ENCODE results near the gene VPS54. TPM values are rescaled to one million over a fixed set of nuclear protein-coding genes. Genes with fewer than 3 reads are reported as not detected.

The VPS54 gene
- polyA plus RNA-seq, 3 donors: 11.4 to 17.3 (median 11.5) TPM

- H3K4me3 Mint-ChIP-seq: no peak overlapping the region
- intact Hi-C loops (cut with micrococcal nuclease): no loop called here
- Histone ChIP-seq H3K79me2 (ENCODE audit: insufficient read depth, low read length) (peaks cover 9% of the 10 kb centered on the region), H3K9ac (ENCODE audit: insufficient read depth, low read length, poor library complexity, severe bottlenecking) (no peak overlapping the region), H2AFZ (ENCODE audit: insufficient read depth, low read depth, low read length, poor library complexity, severe bottlenecking) (no peak overlapping the region), H3K36me3 (replicated peaks in 1 of 2; ENCODE audit: control insufficient read depth in 1 of 2, insufficient read depth in 2 of 2, low read length in 2 of 2) (peaks cover 42 to 78% of the 10 kb centered on the region in 2 donors), H3K4me3 (replicated peaks in 1 of 3; ENCODE audit: low read depth in 2 of 3, low read length in 3 of 3) (no peak overlapping the region), H3K27me3 (ENCODE audit: control insufficient read depth in 2 of 2, insufficient read depth in 2 of 2, low read length in 2 of 2) (no peaks in the 10 kb centered on the region), H3K9me3 (replicated peaks in 1 of 2; ENCODE audit: control insufficient read depth in 1 of 2, insufficient read depth in 1 of 2, low read length in 2 of 2) (no peaks in the 10 kb centered on the region), H3K27ac (ENCODE audit: low read depth in 1 of 2, low read length in 2 of 2) (no peak overlapping the region), H4K20me1 (ENCODE audit: insufficient read depth, low read length) (peaks cover 9% of the 10 kb centered on the region), H3K4me2 (replicated peaks; ENCODE audit: extremely low read depth, low read length, poor library complexity, severe bottlenecking) (no peak overlapping the region), H3K4me1 (ENCODE audit: control insufficient read depth in 1 of 2, insufficient read depth in 2 of 2, low read length in 2 of 2) (no peaks in the 10 kb centered on the region)
- TF ChIP-seq, protein P1, sequence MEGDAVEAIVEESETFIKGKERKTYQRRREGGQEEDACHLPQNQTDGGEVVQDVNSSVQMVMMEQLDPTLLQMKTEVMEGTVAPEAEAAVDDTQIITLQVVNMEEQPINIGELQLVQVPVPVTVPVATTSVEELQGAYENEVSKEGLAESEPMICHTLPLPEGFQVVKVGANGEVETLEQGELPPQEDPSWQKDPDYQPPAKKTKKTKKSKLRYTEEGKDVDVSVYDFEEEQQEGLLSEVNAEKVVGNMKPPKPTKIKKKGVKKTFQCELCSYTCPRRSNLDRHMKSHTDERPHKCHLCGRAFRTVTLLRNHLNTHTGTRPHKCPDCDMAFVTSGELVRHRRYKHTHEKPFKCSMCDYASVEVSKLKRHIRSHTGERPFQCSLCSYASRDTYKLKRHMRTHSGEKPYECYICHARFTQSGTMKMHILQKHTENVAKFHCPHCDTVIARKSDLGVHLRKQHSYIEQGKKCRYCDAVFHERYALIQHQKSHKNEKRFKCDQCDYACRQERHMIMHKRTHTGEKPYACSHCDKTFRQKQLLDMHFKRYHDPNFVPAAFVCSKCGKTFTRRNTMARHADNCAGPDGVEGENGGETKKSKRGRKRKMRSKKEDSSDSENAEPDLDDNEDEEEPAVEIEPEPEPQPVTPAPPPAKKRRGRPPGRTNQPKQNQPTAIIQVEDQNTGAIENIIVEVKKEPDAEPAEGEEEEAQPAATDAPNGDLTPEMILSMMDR (IDR thresholded peaks at IDR 0.05): no peak
- peaks cover 7% of the 10 kb centered on the region for H3K4me1 Mint-ChIP-seq
- H3K9me3 Mint-ChIP-seq: peaks cover 0 to 2% (median 0%) of the 10 kb centered on the region in 7 donors
- peaks cover 0 to 2% (median 0%) of the 10 kb centered on the region in 3 donors for H3K27me3 Mint-ChIP-seq (ENCODE audit: low read depth in 3 of 3)
- H3K36me3 Mint-ChIP-seq: peaks cover 43 to 69% of the 10 kb centered on the region in 2 donors
- DNase-seq: no peak
- H3K27ac Mint-ChIP-seq: no peak overlapping the region
Observed at GRCh38 chr2:63980794-63981193, 38.4 kb downstream of the VPS54 start.

- peaks cover 63 to 83% of the 10 kb centered on the region in 2 donors for H3K36me3 Mint-ChIP-seq
- H3K9me3 Mint-ChIP-seq: peaks cover 0 to 2% (median 0%) of the 10 kb centered on the region in 7 donors
- H3K9ac ChIP-seq (ENCODE audit: insufficient read depth, low read length, poor library complexity, severe bottlenecking): no peak overlapping the region
- intact Hi-C loops (cut with micrococcal nuclease): no loop called here
- no peak for DNase-seq
- no peak overlapping the region for H3K27ac Mint-ChIP-seq
- H3K9me3 ChIP-seq (replicated peaks in 1 of 2; ENCODE audit: control insufficient read depth in 1 of 2, insufficient read depth in 1 of 2, low read length in 2 of 2): no peaks in the 10 kb centered on the region
- H3K36me3 ChIP-seq (replicated peaks in 1 of 2; ENCODE audit: control insufficient read depth in 1 of 2, insufficient read depth in 2 of 2, low read length in 2 of 2): peaks cover 47 to 93% of the 10 kb centered on the region in 2 donors
- H3K27ac ChIP-seq (ENCODE audit: low read depth in 1 of 2, low read length in 2 of 2): no peak overlapping the region
- H3K4me3 ChIP-seq (replicated peaks in 1 of 3; ENCODE audit: low read depth in 2 of 3, low read length in 3 of 3): no peak overlapping the region
- no CpG with 5 or more reads among the region's 5 CpGs for WGBS (ENCODE audit: insufficient coverage)
- H3K27me3 Mint-ChIP-seq (ENCODE audit: low read depth in 3 of 3): peaks cover 0 to 2% (median 0%) of the 10 kb centered on the region in 3 donors
- no peaks in the 10 kb centered on the region for H3K4me1 Mint-ChIP-seq
- H3K4me1 ChIP-seq (ENCODE audit: control insufficient read depth in 1 of 2, insufficient read depth in 2 of 2, low read length in 2 of 2): no peaks in the 10 kb centered on the region
- H3K4me3 Mint-ChIP-seq: no peak overlapping the region
- TF ChIP-seq, protein P1 (IDR thresholded peaks at IDR 0.05): no peak
- no peak overlapping the region for H3K4me2 ChIP-seq (replicated peaks; ENCODE audit: extremely low read depth, low read length, poor library complexity, severe bottlenecking)
- no peaks in the 10 kb centered on the region for H4K20me1 ChIP-seq (ENCODE audit: insufficient read depth, low read length)
- no peak overlapping the region for H2AFZ ChIP-seq (ENCODE audit: insufficient read depth, low read depth, low read length, poor library complexity, severe bottlenecking)
- H3K79me2 ChIP-seq (ENCODE audit: insufficient read depth, low read length): no peaks in the 10 kb centered on the region
- H3K27me3 ChIP-seq (ENCODE audit: control insufficient read depth in 2 of 2, insufficient read depth in 2 of 2, low read length in 2 of 2): no peaks in the 10 kb centered on the region
Observed at GRCh38 chr2:63977904-63978303, 41.3 kb downstream of the VPS54 start.
